ENCODE results near the gene ADAMTS12.
"Not testable (repeated sequence)": the region's sequence is repeated elsewhere in the genome, so short reads cannot be mapped to it uniquely, and the experiment has no call there.

The ADAMTS12 gene

GRCh38 chr5:33931136-33931535, 39.3 kb upstream of the ADAMTS12 start:
- no peaks in the 10 kb centered on the region for H3K36me3 Mint-ChIP-seq (ENCODE audit: low read depth)
- no peak overlapping the region for H3K4me3 Mint-ChIP-seq
- H3K9me3 Mint-ChIP-seq = no peaks in the 10 kb centered on the region
- no peaks in the 10 kb centered on the region for H3K4me1 Mint-ChIP-seq (ENCODE audit: low read depth)
- intact Hi-C loops (cut with micrococcal nuclease) = no loop called here
- H3K27ac Mint-ChIP-seq = no peak overlapping the region
- H3K27me3 Mint-ChIP-seq = peaks cover 12% of the 10 kb centered on the region

DNA sequence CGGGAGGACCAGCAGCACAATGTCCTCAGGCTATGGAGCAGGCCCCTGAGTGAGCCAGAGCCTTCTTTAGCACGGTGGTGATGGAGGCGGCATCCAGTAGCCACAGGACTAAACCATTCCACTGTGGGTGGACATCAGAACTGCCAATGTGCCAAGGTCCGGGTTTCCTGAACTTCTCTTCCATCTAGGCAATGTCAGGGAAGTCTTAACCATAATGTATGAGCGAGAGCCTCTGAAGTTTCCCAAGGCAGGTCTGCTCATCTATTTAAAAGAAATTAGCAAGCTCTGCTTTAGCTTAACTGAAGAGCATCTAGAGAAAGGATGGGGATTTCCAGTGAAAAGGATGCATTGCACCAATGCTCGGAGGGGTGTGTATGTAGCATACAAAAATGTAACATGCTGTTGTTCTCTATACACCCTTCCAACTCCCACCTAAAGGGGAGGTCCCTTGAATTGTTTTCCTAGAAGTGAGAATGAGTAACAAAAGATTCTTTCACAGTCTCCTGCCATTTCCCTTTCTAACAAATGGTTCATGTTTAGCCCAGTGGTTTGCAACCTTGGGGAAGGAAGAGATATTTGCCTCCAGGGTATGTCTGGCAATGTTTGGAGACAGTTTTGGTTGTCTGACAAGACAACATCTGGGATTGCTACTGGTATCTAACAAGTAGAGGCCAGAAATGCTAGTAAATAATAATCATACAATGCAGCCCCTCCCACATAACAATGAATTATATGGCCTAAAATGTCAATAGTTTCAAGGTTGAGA, 38.3 kb upstream of the ADAMTS12 start:
- no peak overlapping the region for H3K4me3 Mint-ChIP-seq
- no peaks in the 10 kb centered on the region for H3K9me3 Mint-ChIP-seq
- H3K36me3 Mint-ChIP-seq (ENCODE audit: low read depth) = no peaks in the 10 kb centered on the region
- no peaks in the 10 kb centered on the region for H3K4me1 Mint-ChIP-seq (ENCODE audit: low read depth)
- peaks cover 3% of the 10 kb centered on the region for H3K27me3 Mint-ChIP-seq
- intact Hi-C loops (cut with micrococcal nuclease) = no loop called here
- no peak overlapping the region for H3K27ac Mint-ChIP-seq

- intact Hi-C loops (cut with micrococcal nuclease) = no loop called here
- H3K9me3 Mint-ChIP-seq = no peaks in the 10 kb centered on the region
- no peaks in the 10 kb centered on the region for H3K36me3 Mint-ChIP-seq (ENCODE audit: low read depth)
Observed at GRCh38 chr5:33928283-33928682, 36.5 kb upstream of the ADAMTS12 start.

DNA sequence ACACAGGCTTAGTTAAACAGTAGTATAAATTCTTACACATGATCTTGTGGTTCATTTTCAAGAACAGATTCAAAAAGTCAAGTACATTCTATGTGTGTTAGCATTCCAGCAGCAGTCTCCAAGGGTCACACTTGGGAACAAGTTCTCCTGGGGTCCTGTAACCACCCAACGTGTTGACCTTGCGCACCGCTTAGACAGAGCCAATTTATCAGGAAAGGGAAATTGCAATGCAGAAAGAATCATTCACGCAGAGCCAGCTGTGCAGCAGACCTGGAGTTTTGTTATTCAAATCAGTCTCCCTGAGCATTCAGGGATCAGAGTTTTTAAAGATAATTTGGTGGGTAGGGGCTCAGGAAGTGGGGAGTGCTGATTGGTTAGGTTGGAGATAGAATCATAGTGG, 35.9 kb upstream of the ADAMTS12 start:
- intact Hi-C loops (cut with micrococcal nuclease) = no loop called here
- no peak overlapping the region for H3K27ac Mint-ChIP-seq
- no peaks in the 10 kb centered on the region for H3K4me1 Mint-ChIP-seq (ENCODE audit: low read depth)
- H3K27me3 Mint-ChIP-seq = no peaks in the 10 kb centered on the region
- H3K36me3 Mint-ChIP-seq (ENCODE audit: low read depth) = no peaks in the 10 kb centered on the region
- no peak overlapping the region for H3K4me3 Mint-ChIP-seq
- H3K9me3 Mint-ChIP-seq = no peaks in the 10 kb centered on the region

More at GRCh38 chr5:33928283-33928682, 36.5 kb upstream of the ADAMTS12 start:
- no peak overlapping the region for H3K27ac Mint-ChIP-seq
- no peaks in the 10 kb centered on the region for H3K27me3 Mint-ChIP-seq
- no peak overlapping the region for H3K4me3 Mint-ChIP-seq
- no peaks in the 10 kb centered on the region for H3K4me1 Mint-ChIP-seq (ENCODE audit: low read depth)

DNA sequence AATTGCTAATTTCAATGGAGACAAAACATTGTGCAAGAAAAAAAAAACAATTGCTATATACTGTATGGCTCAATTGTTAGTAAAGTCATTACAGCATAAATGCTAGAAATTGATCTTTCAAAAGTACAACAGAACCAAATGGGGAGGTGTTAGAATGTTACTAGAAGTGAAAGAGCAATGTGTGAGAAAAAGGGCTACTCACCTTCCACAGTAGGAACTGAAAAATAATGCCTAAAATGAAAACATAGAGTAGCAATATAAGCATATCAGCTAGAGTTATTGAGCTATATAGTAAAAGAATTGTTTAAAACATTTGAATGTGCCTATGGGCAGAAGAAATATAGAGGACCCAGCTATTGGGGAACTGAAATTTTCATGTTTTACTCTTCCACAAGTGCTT, 33.5 kb upstream of the ADAMTS12 start:
- no peak overlapping the region for H3K27ac Mint-ChIP-seq
- no peaks in the 10 kb centered on the region for H3K27me3 Mint-ChIP-seq
- intact Hi-C loops (cut with micrococcal nuclease) = no loop called here
- no peaks in the 10 kb centered on the region for H3K4me1 Mint-ChIP-seq (ENCODE audit: low read depth)
- no peaks in the 10 kb centered on the region for H3K36me3 Mint-ChIP-seq (ENCODE audit: low read depth)
- no peaks in the 10 kb centered on the region for H3K9me3 Mint-ChIP-seq
- no peak overlapping the region for H3K4me3 Mint-ChIP-seq

DNA sequence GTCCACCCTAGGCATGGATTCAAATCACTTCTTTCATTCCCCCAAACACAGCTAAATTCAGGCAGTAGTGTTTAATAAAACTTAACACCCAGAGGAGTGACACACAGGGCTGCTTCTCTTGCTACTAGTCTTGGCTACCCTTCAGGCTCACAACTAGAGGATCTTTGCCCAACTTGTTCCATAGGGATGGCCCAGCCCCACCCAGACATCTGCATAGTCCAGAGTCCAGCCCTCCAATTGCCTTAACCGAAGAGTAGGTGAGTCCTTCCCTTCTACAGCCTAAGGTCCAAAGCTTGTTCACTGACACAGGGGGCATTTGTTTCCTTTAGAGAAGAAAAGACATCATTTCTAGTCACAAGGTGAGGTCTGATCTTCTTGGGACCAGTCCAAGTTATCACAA, 29.2 kb upstream of the ADAMTS12 start:
- intact Hi-C loops (cut with micrococcal nuclease) = no loop called here
- no peak overlapping the region for H3K4me3 Mint-ChIP-seq
- H3K9me3 Mint-ChIP-seq = peaks cover 31% of the 10 kb centered on the region
- no peaks in the 10 kb centered on the region for H3K27me3 Mint-ChIP-seq
- no peaks in the 10 kb centered on the region for H3K36me3 Mint-ChIP-seq (ENCODE audit: low read depth)
- H3K4me1 Mint-ChIP-seq (ENCODE audit: low read depth) = no peaks in the 10 kb centered on the region
- H3K27ac Mint-ChIP-seq = no peak overlapping the region

DNA sequence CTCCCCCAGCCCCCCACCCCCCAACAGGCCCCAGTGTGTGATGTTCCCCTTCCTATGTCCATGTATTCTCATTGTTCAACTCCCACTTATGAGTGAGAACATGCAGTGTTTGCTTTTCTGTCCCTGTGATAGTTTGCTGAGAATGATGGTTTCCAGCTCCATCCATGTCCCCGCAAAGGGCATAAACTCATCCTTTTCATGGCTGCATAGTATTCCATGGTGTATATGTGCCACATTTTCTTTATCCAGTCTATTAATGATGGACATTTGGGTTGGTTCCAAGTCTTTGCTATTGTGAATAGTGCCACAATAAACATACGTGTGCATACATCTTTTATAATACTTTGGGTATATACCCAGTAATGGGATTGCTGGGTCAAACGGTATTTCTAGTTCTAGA, 23.1 kb upstream of the ADAMTS12 start:
- H3K36me3 Mint-ChIP-seq (ENCODE audit: low read depth); H3K27ac Mint-ChIP-seq; H3K4me1 Mint-ChIP-seq (ENCODE audit: low read depth); H3K4me3 Mint-ChIP-seq; intact Hi-C loops (cut with micrococcal nuclease); H3K27me3 Mint-ChIP-seq: not testable (repeated sequence)
- H3K9me3 Mint-ChIP-seq = peaks cover 39% of the 10 kb centered on the region

GRCh38 chr5:33906248-33906647, 14.5 kb upstream of the ADAMTS12 start:
- H3K27me3 Mint-ChIP-seq; H3K4me1 Mint-ChIP-seq (ENCODE audit: low read depth); intact Hi-C loops (cut with micrococcal nuclease); H3K4me3 Mint-ChIP-seq; H3K27ac Mint-ChIP-seq; H3K36me3 Mint-ChIP-seq (ENCODE audit: low read depth): not testable (repeated sequence)
- H3K9me3 Mint-ChIP-seq = peaks cover 61% of the 10 kb centered on the region

GRCh38 chr5:33905381-33905780, 13.6 kb upstream of the ADAMTS12 start:
- no peak overlapping the region for H3K27ac Mint-ChIP-seq
- H3K4me1 Mint-ChIP-seq (ENCODE audit: low read depth) = no peaks in the 10 kb centered on the region
- peaks cover 61% of the 10 kb centered on the region for H3K9me3 Mint-ChIP-seq
- H3K4me3 Mint-ChIP-seq = no peak overlapping the region
- H3K27me3 Mint-ChIP-seq = no peaks in the 10 kb centered on the region
- intact Hi-C loops (cut with micrococcal nuclease) = no loop called here
- H3K36me3 Mint-ChIP-seq (ENCODE audit: low read depth) = no peaks in the 10 kb centered on the region

DNA sequence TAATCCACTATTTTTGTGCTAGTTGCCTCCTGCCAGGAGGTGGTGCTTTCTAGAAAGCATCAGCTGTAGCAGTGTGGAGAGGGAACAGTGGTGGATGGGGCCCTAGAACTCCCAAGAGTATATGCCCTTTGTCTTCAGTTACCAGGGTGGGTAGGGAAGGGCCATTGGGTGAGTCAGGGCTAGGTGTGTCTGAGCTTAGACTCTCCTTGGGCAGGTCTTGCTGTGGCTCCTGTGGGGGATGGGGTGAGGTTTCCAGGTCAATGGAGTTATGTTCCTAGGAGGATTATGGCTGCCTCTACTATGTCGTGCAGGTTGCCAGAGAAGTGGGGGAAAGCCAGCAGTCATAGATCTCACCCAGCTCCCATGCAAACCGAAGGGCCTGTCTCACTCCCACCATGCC, 11.3 kb upstream of the ADAMTS12 start:
- H3K4me1 Mint-ChIP-seq (ENCODE audit: low read depth) = no peaks in the 10 kb centered on the region
- no peaks in the 10 kb centered on the region for H3K27me3 Mint-ChIP-seq
- intact Hi-C loops (cut with micrococcal nuclease) = no loop called here
- no peaks in the 10 kb centered on the region for H3K36me3 Mint-ChIP-seq (ENCODE audit: low read depth)
- no peak overlapping the region for H3K4me3 Mint-ChIP-seq
- H3K9me3 Mint-ChIP-seq = peaks cover 45% of the 10 kb centered on the region
- no peak overlapping the region for H3K27ac Mint-ChIP-seq

DNA sequence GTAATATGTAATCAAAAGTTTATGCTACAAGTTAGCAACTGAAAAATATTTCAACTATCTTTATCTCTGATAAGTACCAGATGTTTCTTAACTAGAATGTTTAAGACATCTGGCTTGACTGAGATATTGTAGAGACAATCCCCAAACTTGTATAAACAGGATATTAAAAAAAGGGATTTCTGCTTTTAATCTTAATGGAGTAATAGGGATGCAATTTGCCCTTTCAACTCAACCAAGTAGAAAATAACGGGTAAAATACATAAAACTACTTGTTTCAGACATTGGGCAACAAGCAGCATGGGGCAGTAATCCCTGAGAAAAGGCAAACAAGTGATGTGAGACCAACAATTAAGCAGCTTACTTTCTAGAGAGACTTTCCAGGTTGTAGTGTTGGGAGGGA, 9.4 kb upstream of the ADAMTS12 start:
- intact Hi-C loops (cut with micrococcal nuclease) = no loop called here
- H3K4me1 Mint-ChIP-seq (ENCODE audit: low read depth) = no peaks in the 10 kb centered on the region
- no peak overlapping the region for H3K27ac Mint-ChIP-seq
- H3K4me3 Mint-ChIP-seq = no peak overlapping the region
- no peaks in the 10 kb centered on the region for H3K27me3 Mint-ChIP-seq
- H3K9me3 Mint-ChIP-seq = peaks cover 29% of the 10 kb centered on the region
- H3K36me3 Mint-ChIP-seq (ENCODE audit: low read depth) = no peaks in the 10 kb centered on the region

DNA sequence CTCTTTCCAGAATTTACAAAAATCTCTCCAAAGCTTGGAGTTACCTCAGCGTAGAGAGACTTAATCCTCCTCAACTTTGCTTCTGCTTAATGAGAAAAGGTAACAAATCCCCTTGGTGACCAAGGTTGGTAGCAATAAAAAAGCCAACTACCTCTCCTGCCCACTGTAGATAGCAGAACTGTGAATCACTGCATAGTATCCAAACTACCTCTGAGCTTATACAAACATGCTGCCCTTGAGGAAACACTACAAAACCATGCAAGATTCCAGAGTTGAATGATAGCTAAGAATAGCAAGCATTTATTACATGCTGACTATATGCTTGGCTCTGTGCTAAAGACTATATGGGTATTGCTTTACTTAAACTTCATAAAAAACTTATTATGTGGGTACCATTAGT, 2.8 kb upstream of the ADAMTS12 start:
- no peaks in the 10 kb centered on the region for H3K9me3 Mint-ChIP-seq
- no peaks in the 10 kb centered on the region for H3K36me3 Mint-ChIP-seq (ENCODE audit: low read depth)
- H3K4me3 Mint-ChIP-seq = no peak overlapping the region
- peaks cover 34% of the 10 kb centered on the region for H3K27me3 Mint-ChIP-seq
- no peak overlapping the region for H3K27ac Mint-ChIP-seq
- intact Hi-C loops (cut with micrococcal nuclease) = no loop called here
- no peaks in the 10 kb centered on the region for H3K4me1 Mint-ChIP-seq (ENCODE audit: low read depth)

DNA sequence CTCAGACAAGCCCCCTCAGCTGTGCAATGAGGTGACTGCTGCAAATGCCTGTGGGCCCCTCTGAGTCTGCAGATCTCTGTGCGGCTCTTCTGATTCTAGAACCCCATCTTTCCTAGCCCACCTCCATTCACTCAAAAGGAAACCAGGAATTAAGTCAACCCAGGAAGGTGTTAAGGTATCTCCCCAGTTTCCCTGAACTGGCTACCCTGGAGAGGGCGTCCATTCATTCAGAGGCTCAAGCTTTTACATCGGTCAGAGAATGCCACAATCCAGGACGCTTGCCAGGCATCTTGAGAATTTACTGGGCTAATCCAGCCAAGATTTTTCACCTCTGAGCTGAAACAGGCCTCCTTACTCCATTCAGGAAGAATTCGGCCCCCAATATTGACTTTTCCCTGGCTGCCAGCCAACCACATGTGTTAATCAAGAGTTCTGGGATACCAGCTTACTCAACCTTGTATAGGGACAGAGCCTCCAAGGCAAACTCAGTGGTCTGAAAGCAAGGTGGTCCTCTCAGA, 889 bp upstream of the ADAMTS12 start:
- H3K27ac Mint-ChIP-seq = no peak overlapping the region
- H3K36me3 Mint-ChIP-seq (ENCODE audit: low read depth) = no peaks in the 10 kb centered on the region
- no peaks in the 10 kb centered on the region for H3K9me3 Mint-ChIP-seq
- peaks cover 34% of the 10 kb centered on the region for H3K27me3 Mint-ChIP-seq
- H3K4me3 Mint-ChIP-seq = no peak overlapping the region
- no peaks in the 10 kb centered on the region for H3K4me1 Mint-ChIP-seq (ENCODE audit: low read depth)
- intact Hi-C loops (cut with micrococcal nuclease) = no loop called here

GRCh38 chr5:33891446-33891787, 373 bp downstream of the ADAMTS12 start:
- H3K9me3 Mint-ChIP-seq = no peaks in the 10 kb centered on the region
- no peak overlapping the region for H3K4me3 Mint-ChIP-seq
- no peak overlapping the region for H3K27ac Mint-ChIP-seq
- no peaks in the 10 kb centered on the region for H3K4me1 Mint-ChIP-seq (ENCODE audit: low read depth)
- intact Hi-C loops (cut with micrococcal nuclease) = no loop called here
- H3K27me3 Mint-ChIP-seq = peaks cover 34% of the 10 kb centered on the region
- H3K36me3 Mint-ChIP-seq (ENCODE audit: low read depth) = no peaks in the 10 kb centered on the region

Data from dendritic cell treated with granulocyte-macrophage colony-stimulating factor and Interleukin-4, amounts not matched to agents 40 ng/mL and 50 ng/mL, for 4 days (primary cell).